HG02678 (cell line): ENCODE measurements around the gene ACTL7B.
"Not testable (repeated sequence)": the region's sequence is repeated elsewhere in the genome, so short reads cannot be mapped to it uniquely, and the experiment has no call there.

ENCODE experiments used
- ATAC-seq: cut with Tn5 transposase; IDR thresholded peaks from one replicate; pipeline ENCODE4 v1.9.1; 2021; ENCODE audit warnings: mild to moderate bottlenecking, moderate library complexity; ENCODE audit not compliant: unreplicated experiment

ACTL7B gene

GRCh38 chr9:108845947-108846346, 9.8 kb downstream of the ACTL7B start:
- ATAC-seq = no peak

- ATAC-seq = no peak
Observed at GRCh38 chr9:108845507-108845906, 10.3 kb downstream of the ACTL7B start.

- no peak for ATAC-seq
Observed at GRCh38 chr9:108844856-108845255, 10.9 kb downstream of the ACTL7B start.

GRCh38 chr9:108844391-108844790, 11.4 kb downstream of the ACTL7B start:
- no peak for ATAC-seq

- no peak for ATAC-seq
Observed at GRCh38 chr9:108842610-108843295, 13.0 kb downstream of the ACTL7B start.

- ATAC-seq = not testable (repeated sequence)
Observed at GRCh38 chr9:108839561-108839960, 16.2 kb downstream of the ACTL7B start.

GRCh38 chr9:108838017-108838416, 17.8 kb downstream of the ACTL7B start:
- ATAC-seq = no peak

DNA sequence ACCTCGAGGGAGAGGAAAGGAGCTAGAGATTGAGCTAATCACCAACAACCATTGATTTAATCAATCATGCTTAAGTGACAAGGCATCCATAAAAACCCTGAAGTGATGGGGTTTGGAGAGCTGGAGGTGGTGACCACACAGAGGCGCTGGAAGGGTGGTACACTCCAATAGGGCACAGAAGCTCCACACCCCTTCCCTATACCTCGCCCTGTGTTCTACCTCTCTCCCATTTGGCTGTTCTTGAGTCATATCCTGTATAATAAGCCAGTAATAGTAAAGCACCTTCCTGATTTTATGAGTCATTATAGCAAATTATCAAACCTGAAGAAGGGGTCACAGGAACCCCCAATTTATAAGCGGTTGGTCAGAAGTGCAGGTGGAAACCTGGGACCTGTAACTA, 18.3 kb downstream of the ACTL7B start:
- ATAC-seq = no peak

DNA sequence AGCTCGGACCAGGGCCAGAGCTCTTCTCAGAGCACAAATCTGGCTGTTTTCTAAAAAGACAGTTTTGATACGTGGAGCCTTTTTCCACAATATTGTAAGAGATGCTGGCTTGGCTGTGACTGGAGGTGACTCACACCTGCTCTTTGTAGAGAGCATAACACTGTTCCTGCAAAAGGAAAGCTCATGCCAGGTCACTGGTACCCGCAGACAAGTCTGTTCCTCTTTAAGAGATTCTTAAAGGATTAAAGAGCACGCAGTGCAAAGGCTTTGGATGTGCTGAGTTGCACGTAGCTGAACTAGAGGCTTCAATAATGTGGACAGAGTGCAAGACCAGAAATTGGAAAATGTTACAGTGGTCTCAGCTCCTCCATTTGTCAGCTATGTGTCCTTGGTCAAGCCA, 19.0 kb downstream of the ACTL7B start:
- no peak for ATAC-seq

- ATAC-seq = no peak
Observed at GRCh38 chr9:108836319-108836718, 19.5 kb downstream of the ACTL7B start.

- no peak for ATAC-seq
Observed at GRCh38 chr9:108835831-108836230, 20.0 kb downstream of the ACTL7B start.

GRCh38 chr9:108834959-108835665, 20.7 kb downstream of the ACTL7B start:
- ATAC-seq = no peak

GRCh38 chr9:108832179-108832500, 23.6 kb downstream of the ACTL7B start:
- ATAC-seq = no peak

DNA sequence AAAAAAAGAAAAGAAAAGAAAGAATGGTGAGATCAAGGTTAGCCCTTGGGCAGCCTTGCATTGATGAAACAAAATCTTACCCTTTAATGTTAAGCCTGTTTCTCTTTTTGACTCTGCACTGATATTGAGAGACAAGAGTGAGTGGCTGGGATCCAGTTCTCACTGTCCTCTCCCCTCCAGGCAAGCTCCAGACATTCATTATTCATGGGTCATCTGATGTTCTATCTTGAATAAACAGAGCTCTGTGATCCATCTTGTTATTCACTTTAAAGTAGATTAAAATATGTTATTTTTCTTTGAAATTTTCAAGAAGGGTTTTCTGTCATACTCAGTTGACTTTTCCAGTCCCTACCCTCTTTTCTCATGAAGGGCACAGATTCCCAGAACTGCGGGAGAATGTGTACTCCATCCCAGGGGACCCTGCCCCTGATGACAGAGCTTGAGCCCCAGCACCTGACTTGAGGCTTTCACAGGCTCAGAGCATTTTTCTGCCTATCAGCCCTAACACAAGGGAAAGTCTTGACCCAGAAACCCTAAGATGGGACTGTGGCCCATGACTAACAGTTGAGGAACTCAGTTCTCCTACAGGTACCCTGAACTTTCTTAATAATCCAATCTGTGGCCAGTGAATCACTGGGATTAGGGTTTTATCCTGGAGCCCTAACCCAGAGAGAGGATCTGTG, 24.1 kb downstream of the ACTL7B start:
- ATAC-seq = no peak

- ATAC-seq = no peak
Observed at GRCh38 chr9:108830272-108830671, 25.5 kb downstream of the ACTL7B start.

- no peak for ATAC-seq
Observed at GRCh38 chr9:108823829-108824228, 32.0 kb downstream of the ACTL7B start.

DNA sequence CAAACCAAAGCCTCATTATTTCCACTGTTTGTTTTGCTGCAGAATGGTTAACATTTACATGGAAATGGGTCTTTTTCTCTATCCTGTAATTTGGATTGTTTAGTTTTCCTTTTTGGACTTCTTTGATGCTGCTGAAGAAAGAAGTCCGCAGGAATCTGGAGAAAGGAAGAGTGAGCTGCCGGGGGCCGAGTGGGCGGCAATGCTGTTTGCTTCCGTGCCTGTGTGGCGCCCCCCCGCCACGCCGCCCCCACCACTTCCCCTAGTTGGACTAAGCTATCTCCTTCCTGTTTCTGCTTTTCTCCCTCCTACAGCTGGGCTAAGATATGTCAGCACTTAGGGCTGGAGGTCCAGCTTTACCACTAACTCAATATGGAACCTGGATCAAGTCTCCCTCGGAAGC, 39.7 kb downstream of the ACTL7B start:
- no peak for ATAC-seq

DNA sequence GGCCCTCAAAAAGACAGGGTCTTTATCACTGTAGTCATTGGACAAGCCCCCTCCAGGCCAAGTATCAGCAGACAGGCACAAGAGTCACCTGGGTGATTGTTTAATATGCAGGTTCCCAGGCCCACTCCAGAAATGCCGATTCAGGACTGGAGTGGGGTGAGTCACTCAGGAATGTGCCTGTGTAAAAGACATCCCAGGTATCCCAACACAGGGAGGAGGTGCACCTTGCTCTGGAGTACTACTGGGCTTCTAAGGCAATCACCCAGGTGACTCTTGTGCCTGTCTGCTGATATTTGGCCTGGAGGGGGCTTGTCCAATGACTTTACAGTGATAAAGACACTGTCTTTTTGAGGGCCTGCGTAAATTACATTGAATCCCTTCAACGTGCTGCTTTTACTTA, 40.6 kb downstream of the ACTL7B start:
- ATAC-seq = no peak

- no peak for ATAC-seq
Observed at GRCh38 chr9:108813951-108814601, 41.7 kb downstream of the ACTL7B start.

- no peak for ATAC-seq
Observed at GRCh38 chr9:108812396-108813025, 43.3 kb downstream of the ACTL7B start.

DNA sequence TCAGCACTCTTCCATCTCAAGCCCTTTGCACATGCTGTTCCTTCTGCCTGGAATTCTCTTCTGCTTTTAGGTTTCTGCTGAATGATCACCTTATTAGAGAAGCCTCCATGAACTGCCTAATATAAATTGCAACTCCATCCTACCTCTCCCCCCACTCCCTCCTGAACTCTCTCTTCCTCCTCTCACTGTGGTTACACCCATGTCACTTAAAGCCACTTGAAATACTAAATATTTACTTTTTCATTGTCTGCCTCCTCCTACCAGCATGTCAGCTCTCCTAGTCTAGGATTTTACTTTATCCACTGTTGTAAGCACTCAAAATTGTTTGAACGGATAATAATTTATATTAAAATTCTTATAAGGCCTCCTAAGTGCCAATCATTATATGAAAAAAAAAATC, 43.8 kb downstream of the ACTL7B start:
- no peak for ATAC-seq
